Prostate gland (tissue), 2 donors: Measurements from ENCODE around the gene TEX54.

Source experiments
- CTCF ChIP-seq, 4 experiments: fragments of 200-600 bp in 2 of 4; fragments of 450-650 bp in 2 of 4; sonication (generic) in 2 of 4; IDR thresholded peaks; 1 replicate in 3 of 4; 2 replicates in 1 of 4; pipeline ENCODE4 v1.5.1; 2016 to 2019; ENCODE audit warnings: antibody characterized with exemption in 4 of 4, mild to moderate bottlenecking in 2 of 4, moderate library complexity in 2 of 4
- POLR2A ChIP-seq: fragments of 450-650 bp; IDR thresholded peaks from one replicate; pipeline ENCODE4 v1.6.1; 2016; ENCODE audit warnings: antibody characterized with exemption, mild to moderate bottlenecking
- POLR2AphosphoS5 ChIP-seq: sonication (generic); formaldehyde crosslinking; IDR thresholded peaks from one replicate; pipeline ENCODE4 v1.6.1; 2017; ENCODE audit warnings: antibody characterized with exemption

DNA sequence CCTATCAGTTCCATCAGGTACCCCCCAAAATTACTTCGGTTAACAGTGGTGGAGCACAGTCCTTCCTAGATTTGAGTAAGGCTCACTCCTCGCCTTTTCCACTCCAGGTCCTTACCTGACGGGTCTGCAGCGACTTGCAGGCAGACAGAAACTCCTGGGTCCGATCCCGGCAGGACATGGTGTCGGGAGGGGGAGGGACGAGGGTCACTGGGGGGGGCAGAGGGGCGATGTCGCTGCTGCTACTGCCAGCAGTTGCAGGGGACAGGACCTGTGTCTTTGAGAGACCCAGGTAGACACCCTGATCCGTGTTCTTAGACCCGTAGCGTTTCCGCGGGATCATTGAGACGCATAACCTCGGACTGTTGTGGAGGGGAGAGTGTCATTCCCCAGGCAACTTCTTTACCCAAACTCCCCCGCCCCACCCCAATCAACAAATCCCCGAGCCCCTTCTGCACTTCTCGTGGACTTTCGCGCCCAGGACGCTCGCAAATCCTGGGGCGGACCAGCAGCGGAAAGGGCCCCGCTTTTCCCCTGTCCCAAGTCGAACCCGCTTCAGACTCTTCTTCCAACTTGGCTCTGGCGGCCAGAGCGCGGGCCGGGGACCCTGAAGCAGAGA is 1.6 kb downstream of the TEX54 start:
- TF ChIP-seq POLR2A: no peak
- TF ChIP-seq CTCF (IDR thresholded peaks at IDR 0.05): no peak
- TF ChIP-seq POLR2AphosphoS5: no peak
